K562 (cell line): ENCODE measurements around the gene AMBRA1. TPM values are rescaled to one million over a fixed set of nuclear protein-coding genes. Genes with fewer than 3 reads are reported as not detected.

ENCODE experiments used
- C11orf30 ChIP-seq: fragments of 450-650 bp; IDR thresholded peaks from 2 replicates; pipeline ENCODE4 v1.6.1; 2016; ENCODE audit warnings: low read depth, mild to moderate bottlenecking
- CREBBP ChIP-seq: IDR thresholded peaks from one replicate; pipeline ENCODE4 v1.6.1; 2012; ENCODE audit warnings: low read depth, mild to moderate bottlenecking, control low read depth, inconsistent platforms, low read length
- CTBP1 ChIP-seq: fragments of 450-650 bp; IDR thresholded peaks from 2 replicates; pipeline ENCODE4 v1.6.1; 2016; ENCODE audit warnings: borderline replicate concordance
- EGR1 ChIP-seq: fragments of 450-650 bp; conservative IDR thresholded peaks from 2 replicates; pipeline ENCODE4 v1.6.1; 2017; ENCODE audit warnings: mild to moderate bottlenecking
- FOXP4 ChIP-seq: sonication (generic); formaldehyde crosslinking; IDR thresholded peaks from 2 replicates; pipeline ENCODE4 v1.8.0; 2022; ENCODE audit warnings: mild to moderate bottlenecking, missing genetic modification reagents, borderline replicate concordance
- HOXB6 ChIP-seq: fragments of 250-450 bp; sonication (Bioruptor Pico); IDR thresholded peaks from 2 replicates; pipeline ENCODE4 v1.5.1; 2022; ENCODE audit warnings: mild to moderate bottlenecking, borderline replicate concordance
- MIER1 ChIP-seq: fragments of 450-650 bp; IDR thresholded peaks from 2 replicates; pipeline ENCODE4 v1.6.1; 2016; ENCODE audit warnings: antibody characterized with exemption, mild to moderate bottlenecking, low read depth
- PHF8 ChIP-seq: fragments of 200-600 bp; sonication (generic); IDR thresholded peaks from 2 replicates; pipeline ENCODE4 v1.6.1; 2012; ENCODE audit warnings: mixed run types, mild to moderate bottlenecking, inconsistent platforms, low read length, moderate library complexity, borderline replicate concordance
- STAG1 ChIP-seq: sonication (generic); formaldehyde crosslinking; IDR thresholded peaks from 2 replicates; pipeline ENCODE4 v1.5.0; 2020; ENCODE audit warnings: missing genetic modification reagents, borderline replicate concordance
- ZBTB40 ChIP-seq, 2 experiments: fragments of 450-650 bp in 1 of 2; sonication (generic) in 1 of 2; formaldehyde crosslinking in 1 of 2; IDR thresholded peaks; 2 replicates each; pipeline versions ENCODE4 v1.7.1 to v1.9.0; 2016 to 2022; ENCODE audit warnings: inconsistent platforms in 1 of 2, mild to moderate bottlenecking in 1 of 2, missing genetic modification reagents in 1 of 2
- ZNF146 ChIP-seq: IDR thresholded peaks from one replicate; pipeline ENCODE4 v1.6.1; 2018; ENCODE audit warnings: missing compliant biosample characterization; ENCODE audit not compliant: unreplicated experiment
- ZNF384 ChIP-seq: IDR thresholded peaks from 2 replicates; pipeline ENCODE4 v1.6.1; 2012; ENCODE audit warnings: low read depth, low read length, improper control_type of control experiment
- polyA plus RNA-seq, 8 experiments: library from polyadenylated mRNA; depleted of rRNA in 4 of 8; stranded (reverse) in 5 of 8; unstranded in 3 of 8; fragments of >200 nt; fragmentation: Nextera tagmentation in 2 of 8; fragmentation: Illumina TruSeq in 1 of 8; extraction: Ambion mirVana in 2 of 8; extraction: Trizol in 1 of 8; gene quantifications; 2 replicates each; pipeline versions ENCODE4 v1.2.1 to v1.2.3, GENCODE V29; 2011 to 2014; ENCODE audit warnings: inconsistent platforms in 1 of 8, missing spikeins in 1 of 8
- total RNA-seq, 7 experiments: library from RNA; depleted of rRNA in 6 of 7; stranded (reverse); fragments of >200 nt in 6 of 7; fragmentation: Illumina TruSeq in 2 of 7; extraction: Trizol in 2 of 7; gene quantifications; 2 replicates each; pipeline versions ENCODE4 v1.2.1 to v1.2.3, GENCODE V29; 2011 to 2021; ENCODE audit warnings: low replicate concordance in 1 of 7

Gene AMBRA1
- total and polyA plus RNA-seq, 9 of the 15 experiments (the other 6 are each of a cell fraction or from before 2014, with no cell fraction given) = 0.15 to 24.5 (median 13.0) TPM

- TF ChIP-seq ZBTB40 (IDR thresholded peaks at IDR 0.05) = peak; percentile 75
- TF ChIP-seq ZBTB40 (CRISPR knock-in tag; IDR thresholded peaks at IDR 0.05) = no peak
- TF ChIP-seq MIER1 = no peak
- peak; percentile 37; the same call in 1 of the 2 replicates for TF ChIP-seq EGR1
- TF ChIP-seq STAG1 (CRISPR knock-in tag) = peak; percentile 59; the same call in 1 of the 2 replicates
- TF ChIP-seq HOXB6 (CRISPR knock-in tag) = no peak
- TF ChIP-seq ZNF384 = 0 out of 2 replicates have a peak, but pooled peaks have one; percentile 23
- peak; percentile 52; the same call in 1 of the 2 replicates for TF ChIP-seq PHF8
- TF ChIP-seq ZNF146 = no peak
- TF ChIP-seq FOXP4 (CRISPR knock-in tag) = no peak
- TF ChIP-seq CTBP1 = peak; percentile 62; the same call in 1 of the 2 replicates
- no peak for TF ChIP-seq CREBBP
- peak; percentile 74 for TF ChIP-seq C11orf30
Measured at GRCh38 chr11:46352063-46352841, 241.6 kb downstream of the AMBRA1 start (continued).
